T-helper 2 cell treated with Interferon-gamma antibody and Interleukin-4, amounts not matched to agents 100 ng/mL and 5 ng/mL, for 36 hours (primary cell): ENCODE data around the gene LRCH4. TPM values are rescaled to one million over a fixed set of nuclear protein-coding genes. Genes with fewer than 3 reads are reported as not detected.
"Not testable (repeated sequence)": the region's sequence is repeated elsewhere in the genome, so short reads cannot be mapped to it uniquely, and the experiment has no call there.

Experiments used
- intact Hi-C: fragments of 100-400 bp; cut with micrococcal nuclease; formaldehyde crosslinking; loops from one replicate; pipeline ENCODE4 v1.15.1; 2023
- total RNA-seq: library from RNA; stranded (reverse); gene quantifications from 2 replicates; pipeline ENCODE4 v1.2.3, GENCODE V29; 2022

The LRCH4 gene
- total RNA-seq, 1 donor from 2014 or later: 167 TPM

GRCh38 chr7:100568896-100569844, 16.8 kb downstream of the LRCH4 start:
- intact Hi-C loops: no loop called here

- intact Hi-C loops: no loop called here
These were observed 17.6 kb downstream of the LRCH4 start for GRCh38 chr7:100568176-100568895.

- intact Hi-C loops: no loop called here
These were observed 18.2 kb downstream of the LRCH4 start for GRCh38 chr7:100567751-100568175.

DNA sequence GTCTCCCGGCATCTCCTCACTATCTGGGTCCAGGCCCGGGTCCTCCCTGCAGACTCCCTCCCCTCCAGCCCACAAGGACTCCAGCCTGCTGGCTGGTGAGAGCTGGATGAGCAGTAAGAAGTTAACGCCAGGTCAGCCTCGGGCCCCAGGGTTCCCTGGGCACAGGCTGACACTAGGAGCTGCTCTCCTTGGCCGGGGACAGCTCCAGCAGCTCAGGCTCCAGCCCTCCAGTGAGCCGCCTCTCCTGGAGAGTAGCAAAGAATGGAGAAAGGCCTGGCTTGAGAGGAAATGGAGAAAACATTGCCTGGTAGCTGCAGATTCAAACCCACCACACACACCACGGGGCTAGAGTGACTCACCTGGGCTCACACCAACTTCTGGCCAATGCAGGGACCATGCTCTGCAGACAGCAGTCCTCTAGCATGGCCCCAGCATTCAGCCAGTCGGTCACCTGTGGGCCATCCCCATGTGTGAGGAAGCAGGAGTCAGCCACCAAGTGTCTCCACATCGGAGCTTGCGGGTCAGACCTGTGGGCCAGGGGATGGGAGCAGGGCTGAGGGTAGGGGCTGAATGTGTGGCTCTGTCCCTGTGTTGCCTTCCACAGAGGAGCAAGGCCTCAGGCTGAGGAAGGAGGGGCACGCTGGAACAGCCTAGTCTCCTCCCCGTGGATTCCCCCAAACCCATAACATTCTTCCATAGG, 18.7 kb downstream of the LRCH4 start:
- intact Hi-C loops: no loop called here

GRCh38 chr7:100566018-100566531, 19.9 kb downstream of the LRCH4 start:
- intact Hi-C loops: no loop called here

DNA sequence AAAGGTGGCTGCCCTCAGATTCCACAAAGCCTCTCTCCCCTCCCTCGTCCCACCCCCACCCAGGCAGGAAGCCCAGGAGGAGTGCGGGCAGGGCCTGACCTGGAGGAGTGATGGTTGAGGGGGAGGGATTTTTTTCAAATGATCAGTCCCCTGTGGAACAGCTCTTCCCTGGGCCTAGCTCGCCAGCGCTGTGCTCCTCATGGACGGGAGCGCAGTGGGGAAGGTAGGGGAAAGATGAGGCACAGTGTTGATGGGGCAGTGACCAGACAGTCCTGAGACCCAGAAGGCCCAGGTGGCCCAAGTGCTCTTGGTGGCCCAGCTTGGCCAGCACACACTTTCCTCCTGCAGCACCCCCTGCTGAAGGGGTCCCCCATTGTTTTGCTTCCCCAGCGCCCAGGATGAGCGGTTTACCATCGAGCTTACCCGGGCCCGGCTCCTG, 20.8 kb downstream of the LRCH4 start:
- intact Hi-C loops: no loop called here

DNA sequence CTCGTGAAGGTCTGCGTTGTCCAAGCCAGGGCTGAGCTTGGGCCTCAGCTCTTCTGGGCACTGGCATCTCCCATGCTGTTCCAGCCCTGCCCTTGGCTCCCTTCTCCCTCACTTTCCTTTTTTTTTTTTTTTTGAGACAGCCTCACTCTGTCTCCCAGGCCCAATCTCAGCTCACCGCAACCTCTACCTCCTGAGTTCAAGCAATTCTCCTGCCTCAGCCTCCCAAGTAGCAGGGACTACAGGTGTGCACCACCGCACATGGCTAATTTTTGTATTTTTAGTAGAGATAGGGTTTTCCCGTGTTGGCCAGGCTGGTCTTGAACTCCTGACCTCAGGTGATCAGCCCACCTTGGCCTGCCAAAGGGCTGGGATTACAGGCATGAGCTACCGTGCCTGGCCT, 21.5 kb downstream of the LRCH4 start:
- intact Hi-C loops: loop anchor here (1.0 kb wide), 2 partner anchors 85 to 127 kb away; partner anchors contain the start of gene TSC22D4

- intact Hi-C loops: loop anchor here (1.0 kb wide), 2 partner anchors 85 to 127 kb away; partner anchors contain the start of gene TSC22D4
These were observed 22.0 kb downstream of the LRCH4 start for GRCh38 chr7:100563809-100564400.

- intact Hi-C loops: no loop called here
These were observed 22.8 kb downstream of the LRCH4 start for GRCh38 chr7:100563100-100563564.

GRCh38 chr7:100562195-100563099, 23.5 kb downstream of the LRCH4 start:
- intact Hi-C loops: no loop called here

GRCh38 chr7:100561491-100562194, 24.3 kb downstream of the LRCH4 start:
- intact Hi-C loops: no loop called here

- intact Hi-C loops: loop anchor here (1.0 to 2.0 kb wide), 2 partner anchors 20 to 90 kb away; partner anchors contain the start of gene AGFG2
These were observed 26.8 kb downstream of the LRCH4 start for GRCh38 chr7:100559127-100559526.

GRCh38 chr7:100556541-100556940, 29.4 kb downstream of the LRCH4 start:
- intact Hi-C loops: no loop called here

- intact Hi-C loops: no loop called here
These were observed 30.2 kb downstream of the LRCH4 start for GRCh38 chr7:100555701-100556100.

DNA sequence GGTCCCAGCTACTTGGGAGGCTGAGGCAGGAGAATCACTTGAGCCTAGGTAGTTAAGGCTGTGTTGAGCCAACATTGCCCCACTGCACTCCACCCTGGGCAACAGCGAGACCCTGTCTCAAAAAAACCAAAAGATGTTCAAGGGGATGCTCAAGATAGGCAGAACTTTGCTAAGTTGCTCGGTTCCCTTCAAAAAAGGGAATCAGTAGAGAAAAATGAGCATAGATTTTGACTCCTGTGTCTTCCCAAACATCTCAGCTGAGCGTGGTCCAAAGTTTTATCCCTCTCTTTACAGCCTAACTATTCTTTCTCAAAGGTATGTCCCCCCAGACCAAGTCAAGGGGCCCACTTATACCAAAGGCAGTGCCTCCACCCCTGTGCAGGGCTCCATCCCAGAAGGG, 32.9 kb downstream of the LRCH4 start:
- intact Hi-C loops: no loop called here

- intact Hi-C loops: no loop called here
These were observed 33.4 kb downstream of the LRCH4 start for GRCh38 chr7:100552532-100552931.

GRCh38 chr7:100548446-100548845, 37.5 kb downstream of the LRCH4 start:
- intact Hi-C loops: not testable (repeated sequence)

GRCh38 chr7:100547872-100548271, 38.1 kb downstream of the LRCH4 start:
- intact Hi-C loops: no loop called here
